AG09309 (cell line): Measurements from ENCODE around the gene RNF126.
"Not testable (repeated sequence)": the region's sequence is repeated elsewhere in the genome, so short reads cannot be mapped to it uniquely, and the experiment has no call there.

Experiments used
- DNase-seq: peaks from one replicate; pipeline ENCODE4 v3.0.0-alpha.2; 2010; ENCODE audit warnings: low read depth
- H3K4me3 ChIP-seq: 2 replicates; pipeline ENCODE4 v1.5.1; 2011; ENCODE audit warnings: mild to moderate bottlenecking, low read depth, low read length, moderate library complexity; ENCODE audit not compliant: control insufficient read depth
- CTCF ChIP-seq: IDR thresholded peaks from 2 replicates; pipeline ENCODE4 v1.5.1; 2011; ENCODE audit warnings: mild to moderate bottlenecking, low read depth, low read length, inconsistent platforms; ENCODE audit not compliant: insufficient read depth, control insufficient read depth; ENCODE audit errors: missing control alignments

RNF126 gene

GRCh38 chr19:604355-604754, 58.7 kb downstream of the RNF126 start:
- no peak for DNase-seq
- TF ChIP-seq CTCF = no peak
- H3K4me3 ChIP-seq = no peak overlapping the region

- DNase-seq, H3K4me3 ChIP-seq: not testable (repeated sequence)
These were observed 59.2 kb downstream of the RNF126 start for GRCh38 chr19:603779-604178.

GRCh38 chr19:603302-603639, 59.7 kb downstream of the RNF126 start:
- DNase-seq, H3K4me3 ChIP-seq: not testable (repeated sequence)

GRCh38 chr19:602391-603301, 60.4 kb downstream of the RNF126 start:
- no peak for DNase-seq
- H3K4me3 ChIP-seq = no peak overlapping the region
- TF ChIP-seq CTCF = no peak

- no peak for DNase-seq
- no peak for TF ChIP-seq CTCF
- H3K4me3 ChIP-seq = no peak overlapping the region
These were observed 61.2 kb downstream of the RNF126 start for GRCh38 chr19:601790-602189.

GRCh38 chr19:601310-601709, 61.7 kb downstream of the RNF126 start:
- TF ChIP-seq CTCF = no peak
- DNase-seq = no peak
- H3K4me3 ChIP-seq = no peak overlapping the region
